DMS153 treated with DMSO at 0.1 percent for 48 hours (cell line): ENCODE data around the gene MEG3.

ENCODE experiments used
- DNase-seq: peaks from one replicate; lab custom pipeline; 2025; ENCODE audit not compliant: unreplicated experiment; lab: John Stamatoyannopoulos, UW

Gene MEG3

GRCh38 chr14:100894416-100894815, 68.5 kb downstream of the MEG3 start:
- no peak for DNase-seq

GRCh38 chr14:100895411-100895810, 69.5 kb downstream of the MEG3 start:
- DNase-seq: no peak

- no peak for DNase-seq
Measured at GRCh38 chr14:100896369-100897060, 70.6 kb downstream of the MEG3 start.

- no peak for DNase-seq
Measured at GRCh38 chr14:100898465-100898864, 72.5 kb downstream of the MEG3 start.

- no peak for DNase-seq
Measured at GRCh38 chr14:100898935-100899883, 73.3 kb downstream of the MEG3 start.

GRCh38 chr14:100899884-100900771, 74.2 kb downstream of the MEG3 start:
- peak; percentile 13 for DNase-seq

- DNase-seq: peak; percentile 27
Measured at GRCh38 chr14:100900837-100901390, 75.0 kb downstream of the MEG3 start.

GRCh38 chr14:100901391-100902183, 75.7 kb downstream of the MEG3 start:
- DNase-seq: no peak

- no peak for DNase-seq
Measured at GRCh38 chr14:100902295-100903133, 76.6 kb downstream of the MEG3 start.

- DNase-seq: no peak
Measured at GRCh38 chr14:100903134-100903468, 77.2 kb downstream of the MEG3 start.

GRCh38 chr14:100903672-100904185, 77.8 kb downstream of the MEG3 start, which contains the start of gene RTL1:
RTL1 (minus strand) TSS chr14:100903722; CDS start chr14:100884788, 18,934 bp downstream.
- DNase-seq: no peak

GRCh38 chr14:100904307-100905087, 78.6 kb downstream of the MEG3 start:
- no peak for DNase-seq

GRCh38 chr14:100905166-100905565, 79.2 kb downstream of the MEG3 start:
- no peak for DNase-seq

GRCh38 chr14:100906420-100906819, 80.5 kb downstream of the MEG3 start:
- DNase-seq: no peak

GRCh38 chr14:100907240-100907639, 81.3 kb downstream of the MEG3 start:
- DNase-seq: no peak

GRCh38 chr14:100909439-100909838, 83.5 kb downstream of the MEG3 start:
- DNase-seq: no peak
